Liver (tissue), 9 donors: ENCODE data around the gene ST3GAL5. TPM values are rescaled to one million over a fixed set of nuclear protein-coding genes. Genes with fewer than 3 reads are reported as not detected.

Experiments used
- DNase-seq: peaks from one replicate; pipeline ENCODE4 v3.0.0-alpha.2; 2017; ENCODE audit warnings: low spot score
- H3K27ac ChIP-seq, 2 donors: one replicate each; pipeline ENCODE4 v1.7.0; 2013; ENCODE audit warnings: inconsistent platforms in 2 of 2, low read length in 2 of 2, control low read depth in 1 of 2, low read depth in 1 of 2, mild to moderate bottlenecking in 1 of 2
- H3K27me3 ChIP-seq, 4 donors: one replicate each; pipeline versions ENCODE4 v1.6.1 to v1.7.0; 2013; ENCODE audit warnings: low read length in 3 of 4, inconsistent platforms in 1 of 4, mild to moderate bottlenecking in 1 of 4, moderate library complexity in 1 of 4; ENCODE audit not compliant: control insufficient read depth in 4 of 4, insufficient read depth in 4 of 4
- H3K36me3 ChIP-seq, 4 donors: one replicate each; pipeline versions ENCODE4 v1.6.1 to v1.7.0; 2013; ENCODE audit warnings: low read length in 3 of 4, mild to moderate bottlenecking in 3 of 4, low read depth in 1 of 4, moderate library complexity in 1 of 4; ENCODE audit not compliant: control insufficient read depth in 4 of 4, insufficient read depth in 3 of 4
- H3K4me1 ChIP-seq, 4 donors: one replicate each; pipeline versions ENCODE4 v1.6.1 to v1.7.0; 2013; ENCODE audit warnings: low read length in 3 of 4, mild to moderate bottlenecking in 3 of 4, moderate library complexity in 1 of 4; ENCODE audit not compliant: control insufficient read depth in 4 of 4, insufficient read depth in 4 of 4
- H3K4me3 ChIP-seq, 3 donors: one replicate each; pipeline versions ENCODE4 v1.6.1 to v1.7.0; 2013; ENCODE audit warnings: low read length in 3 of 3, control low read depth in 1 of 3, low read depth in 1 of 3, mild to moderate bottlenecking in 1 of 3
- H3K9ac ChIP-seq, 2 donors: one replicate each; pipeline ENCODE4 v1.7.0; 2013; ENCODE audit warnings: low read length in 2 of 2, mild to moderate bottlenecking in 2 of 2, moderate library complexity in 2 of 2, control low read depth in 1 of 2, low read depth in 1 of 2
- H3K9me3 ChIP-seq, 4 donors: one replicate each; pipeline versions ENCODE4 v1.6.1 to v1.7.0; 2013; ENCODE audit warnings: low read length in 3 of 4; ENCODE audit not compliant: control insufficient read depth in 4 of 4
- ATF3 ChIP-seq: IDR thresholded peaks from 2 replicates; pipeline ENCODE4 v1.6.1; 2016; ENCODE audit warnings: antibody characterized with exemption
- CTCF ChIP-seq: fragments of 150-350 bp; IDR thresholded peaks from 2 replicates; pipeline ENCODE4 v1.5.1; 2017; ENCODE audit warnings: improper control_type of control experiment, low read depth, low read length; ENCODE audit not compliant: missing input control
- EGR1 ChIP-seq, 2 donors: IDR thresholded peaks; 2 replicates each; pipeline ENCODE4 v1.6.1; 2016 to 2018; ENCODE audit warnings: antibody characterized with exemption in 2 of 2, low read depth in 2 of 2
- FOXA1 ChIP-seq: IDR thresholded peaks from 2 replicates; pipeline ENCODE4 v1.6.1; 2016; ENCODE audit warnings: antibody characterized with exemption
- GABPA ChIP-seq, 2 donors: IDR thresholded peaks in 1 of 2; conservative IDR thresholded peaks in 1 of 2; 2 replicates each; pipeline ENCODE4 v1.6.1; 2016; ENCODE audit warnings: antibody characterized with exemption in 2 of 2, mild to moderate bottlenecking in 1 of 2, moderate library complexity in 1 of 2
- HNF4A ChIP-seq, 2 donors: conservative IDR thresholded peaks; 2 replicates each; pipeline ENCODE4 v1.6.1; 2016; ENCODE audit warnings: antibody characterized with exemption in 2 of 2, mild to moderate bottlenecking in 2 of 2
- HNF4G ChIP-seq: IDR thresholded peaks from 2 replicates; pipeline ENCODE4 v1.6.1; 2016; ENCODE audit warnings: antibody characterized with exemption
- JUND ChIP-seq, 2 donors: IDR thresholded peaks; 2 replicates each; pipeline ENCODE4 v1.6.1; 2016; ENCODE audit warnings: antibody characterized with exemption in 2 of 2
- NR2F2 ChIP-seq: IDR thresholded peaks from 2 replicates; pipeline ENCODE4 v1.6.1; 2016; ENCODE audit warnings: antibody characterized with exemption
- RAD21 ChIP-seq, 2 donors: IDR thresholded peaks; 2 replicates each; pipeline ENCODE4 v1.6.1; 2016; ENCODE audit warnings: antibody characterized with exemption in 2 of 2, mild to moderate bottlenecking in 2 of 2
- RXRA ChIP-seq, 2 donors: IDR thresholded peaks; 2 replicates each; pipeline ENCODE4 v1.6.1; 2017 to 2018; ENCODE audit warnings: antibody characterized with exemption in 2 of 2, mild to moderate bottlenecking in 1 of 2
- SP1 ChIP-seq: IDR thresholded peaks from 2 replicates; pipeline ENCODE4 v1.6.1; 2018; ENCODE audit warnings: antibody characterized with exemption, mild to moderate bottlenecking
- TAF1 ChIP-seq: conservative IDR thresholded peaks from 2 replicates; pipeline ENCODE4 v1.6.1; 2016; ENCODE audit warnings: antibody characterized with exemption, mild to moderate bottlenecking
- YY1 ChIP-seq: IDR thresholded peaks from 2 replicates; pipeline ENCODE4 v1.6.1; 2016; ENCODE audit warnings: antibody characterized with exemption, mild to moderate bottlenecking
- WGBS: extraction: QIAGEN DNeasy Blood & Tissue Kit; methylation state at CpG from one replicate; pipeline ENCODE4 v1.1.7; 2013; 5-methylcytosine and 5-hydroxymethylcytosine counted together
- polyA plus RNA-seq, 2 donors: library from polyadenylated mRNA; stranded (reverse) in 1 of 2; unstranded in 1 of 2; fragments of 200-250 nt in 1 of 2; fragments of >200 nt in 1 of 2; fragmentation: Nextera tagmentation in 1 of 2; extraction: Ambion mirVana in 1 of 2; gene quantifications; one replicate each; pipeline versions ENCODE4 v1.2.1 to v1.2.3, GENCODE V29; 2013 to 2015
- total RNA-seq, 2 donors: library from RNA; depleted of rRNA; stranded (reverse); fragments of >200 nt; gene quantifications; one replicate each; pipeline ENCODE4 v1.2.3, GENCODE V29; 2014
- TF ChIP-seq, protein P1 (sequence below): IDR thresholded peaks from 2 replicates; pipeline ENCODE4 v1.6.1; 2016; ENCODE audit warnings: antibody characterized with exemption, mild to moderate bottlenecking
- TF ChIP-seq, protein P2 (sequence below): IDR thresholded peaks from 2 replicates; pipeline ENCODE4 v1.6.1; 2016; ENCODE audit warnings: antibody characterized with exemption
- TF ChIP-seq, protein P3 (sequence below): IDR thresholded peaks from 2 replicates; pipeline ENCODE4 v1.6.1; 2016; ENCODE audit warnings: antibody characterized with exemption
- donor health status: healthy.
- donor health status: healthy.
- donor health status: healthy.
- donor health status: healthy.
- donor health status: healthy.

Gene ST3GAL5
- total and polyA plus RNA-seq, 4 donors = 4.5 to 17.0 (median 9.0) TPM

- H3K27me3 ChIP-seq = no peaks in the 10 kb centered on the region
- H3K36me3 ChIP-seq = peaks cover 0 to 8% (median under 1%) of the 10 kb centered on the region in 4 donors
- peaks cover 0 to 3% (median 0%) of the 10 kb centered on the region in 4 donors for H3K4me1 ChIP-seq
- H3K9me3 ChIP-seq = no peaks in the 10 kb centered on the region
- TF ChIP-seq HNF4A (conservative IDR thresholded peaks at IDR 0.05) (no peak), HNF4G (no peak), FOXA1 (no peak), EGR1 (IDR thresholded peaks at IDR 0.05; ENCODE audit: low read depth in 2 of 2) (no peak), SP1 (no peak), TAF1 (no peak), YY1 (no peak), GABPA (IDR thresholded peaks at IDR 0.05 in 1 of 2, conservative IDR thresholded peaks at IDR 0.05 in 1 of 2) (no peak), ATF3 (no peak)
- H3K4me3 ChIP-seq = no peak overlapping the region
- WGBS = 96% methylated on average over 3 of the region's 3 CpGs
- H3K27ac ChIP-seq = no peak overlapping the region
- DNase-seq = no peak
- no peak overlapping the region for H3K9ac ChIP-seq
Measured at GRCh38 chr2:85866165-85866659, 22.6 kb downstream of the ST3GAL5 start.

- Histone ChIP-seq H3K4me3 (no peak overlapping the region), H3K4me1 (peaks cover 0 to 3% (median 0%) of the 10 kb centered on the region in 4 donors), H3K36me3 (peaks cover 0 to 8% (median 6%) of the 10 kb centered on the region in 4 donors), H3K27me3 (no peaks in the 10 kb centered on the region), H3K27ac (no peak overlapping the region), H3K9me3 (no peaks in the 10 kb centered on the region), H3K9ac (no peak overlapping the region)
- TF ChIP-seq NR2F2 = no peak
- no peak for TF ChIP-seq TAF1
- TF ChIP-seq YY1 = no peak
- no peak for TF ChIP-seq RXRA (IDR thresholded peaks at IDR 0.05)
- WGBS = 90% methylated on average over 6 of the region's 6 CpGs
- DNase-seq = no peak
Measured at GRCh38 chr2:85865539-85866164, 23.1 kb downstream of the ST3GAL5 start.

GRCh38 chr2:85864654-85865053 lies 24.1 kb downstream of the ST3GAL5 start:
- H3K9ac ChIP-seq = no peak overlapping the region
- H3K27ac ChIP-seq = no peak overlapping the region
- no peak for DNase-seq
- no peaks in the 10 kb centered on the region for H3K9me3 ChIP-seq
- TF ChIP-seq, protein P1, sequence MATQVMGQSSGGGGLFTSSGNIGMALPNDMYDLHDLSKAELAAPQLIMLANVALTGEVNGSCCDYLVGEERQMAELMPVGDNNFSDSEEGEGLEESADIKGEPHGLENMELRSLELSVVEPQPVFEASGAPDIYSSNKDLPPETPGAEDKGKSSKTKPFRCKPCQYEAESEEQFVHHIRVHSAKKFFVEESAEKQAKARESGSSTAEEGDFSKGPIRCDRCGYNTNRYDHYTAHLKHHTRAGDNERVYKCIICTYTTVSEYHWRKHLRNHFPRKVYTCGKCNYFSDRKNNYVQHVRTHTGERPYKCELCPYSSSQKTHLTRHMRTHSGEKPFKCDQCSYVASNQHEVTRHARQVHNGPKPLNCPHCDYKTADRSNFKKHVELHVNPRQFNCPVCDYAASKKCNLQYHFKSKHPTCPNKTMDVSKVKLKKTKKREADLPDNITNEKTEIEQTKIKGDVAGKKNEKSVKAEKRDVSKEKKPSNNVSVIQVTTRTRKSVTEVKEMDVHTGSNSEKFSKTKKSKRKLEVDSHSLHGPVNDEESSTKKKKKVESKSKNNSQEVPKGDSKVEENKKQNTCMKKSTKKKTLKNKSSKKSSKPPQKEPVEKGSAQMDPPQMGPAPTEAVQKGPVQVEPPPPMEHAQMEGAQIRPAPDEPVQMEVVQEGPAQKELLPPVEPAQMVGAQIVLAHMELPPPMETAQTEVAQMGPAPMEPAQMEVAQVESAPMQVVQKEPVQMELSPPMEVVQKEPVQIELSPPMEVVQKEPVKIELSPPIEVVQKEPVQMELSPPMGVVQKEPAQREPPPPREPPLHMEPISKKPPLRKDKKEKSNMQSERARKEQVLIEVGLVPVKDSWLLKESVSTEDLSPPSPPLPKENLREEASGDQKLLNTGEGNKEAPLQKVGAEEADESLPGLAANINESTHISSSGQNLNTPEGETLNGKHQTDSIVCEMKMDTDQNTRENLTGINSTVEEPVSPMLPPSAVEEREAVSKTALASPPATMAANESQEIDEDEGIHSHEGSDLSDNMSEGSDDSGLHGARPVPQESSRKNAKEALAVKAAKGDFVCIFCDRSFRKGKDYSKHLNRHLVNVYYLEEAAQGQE = no peak
- TF ChIP-seq, protein P2, sequence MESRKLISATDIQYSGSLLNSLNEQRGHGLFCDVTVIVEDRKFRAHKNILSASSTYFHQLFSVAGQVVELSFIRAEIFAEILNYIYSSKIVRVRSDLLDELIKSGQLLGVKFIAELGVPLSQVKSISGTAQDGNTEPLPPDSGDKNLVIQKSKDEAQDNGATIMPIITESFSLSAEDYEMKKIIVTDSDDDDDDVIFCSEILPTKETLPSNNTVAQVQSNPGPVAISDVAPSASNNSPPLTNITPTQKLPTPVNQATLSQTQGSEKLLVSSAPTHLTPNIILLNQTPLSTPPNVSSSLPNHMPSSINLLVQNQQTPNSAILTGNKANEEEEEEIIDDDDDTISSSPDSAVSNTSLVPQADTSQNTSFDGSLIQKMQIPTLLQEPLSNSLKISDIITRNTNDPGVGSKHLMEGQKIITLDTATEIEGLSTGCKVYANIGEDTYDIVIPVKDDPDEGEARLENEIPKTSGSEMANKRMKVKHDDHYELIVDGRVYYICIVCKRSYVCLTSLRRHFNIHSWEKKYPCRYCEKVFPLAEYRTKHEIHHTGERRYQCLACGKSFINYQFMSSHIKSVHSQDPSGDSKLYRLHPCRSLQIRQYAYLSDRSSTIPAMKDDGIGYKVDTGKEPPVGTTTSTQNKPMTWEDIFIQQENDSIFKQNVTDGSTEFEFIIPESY = no peak
- TF ChIP-seq RXRA (IDR thresholded peaks at IDR 0.05) (no peak), FOXA1 (no peak), CTCF (no peak), RAD21 (IDR thresholded peaks at IDR 0.05) (no peak), TAF1 (no peak), YY1 (no peak), JUND (IDR thresholded peaks at IDR 0.05) (no peak)
- TF ChIP-seq, protein P3, sequence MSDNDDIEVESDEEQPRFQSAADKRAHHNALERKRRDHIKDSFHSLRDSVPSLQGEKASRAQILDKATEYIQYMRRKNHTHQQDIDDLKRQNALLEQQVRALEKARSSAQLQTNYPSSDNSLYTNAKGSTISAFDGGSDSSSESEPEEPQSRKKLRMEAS = no peak
- H3K4me1 ChIP-seq = peaks cover 0 to 3% (median 0%) of the 10 kb centered on the region in 4 donors
- peaks cover 0 to 12% (median 12%) of the 10 kb centered on the region in 4 donors for H3K36me3 ChIP-seq
- H3K27me3 ChIP-seq = no peaks in the 10 kb centered on the region
- WGBS = 98% methylated on average over 2 of the region's 2 CpGs
- H3K4me3 ChIP-seq = no peak overlapping the region
